TTC549 (cell line): ENCODE data around the gene SVOPL.
"Not testable (repeated sequence)": the region's sequence is repeated elsewhere in the genome, so short reads cannot be mapped to it uniquely, and the experiment has no call there.

Experiments used
- FAIRE-seq: peaks from 2 replicates; lab custom pipeline; 2012; peaks lifted over from hg19 to GRCh38; lab: Jason Lieb, UNC

The SVOPL gene, protein sequence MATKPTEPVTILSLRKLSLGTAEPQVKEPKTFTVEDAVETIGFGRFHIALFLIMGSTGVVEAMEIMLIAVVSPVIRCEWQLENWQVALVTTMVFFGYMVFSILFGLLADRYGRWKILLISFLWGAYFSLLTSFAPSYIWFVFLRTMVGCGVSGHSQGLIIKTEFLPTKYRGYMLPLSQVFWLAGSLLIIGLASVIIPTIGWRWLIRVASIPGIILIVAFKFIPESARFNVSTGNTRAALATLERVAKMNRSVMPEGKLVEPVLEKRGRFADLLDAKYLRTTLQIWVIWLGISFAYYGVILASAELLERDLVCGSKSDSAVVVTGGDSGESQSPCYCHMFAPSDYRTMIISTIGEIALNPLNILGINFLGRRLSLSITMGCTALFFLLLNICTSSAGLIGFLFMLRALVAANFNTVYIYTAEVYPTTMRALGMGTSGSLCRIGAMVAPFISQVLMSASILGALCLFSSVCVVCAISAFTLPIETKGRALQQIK

DNA sequence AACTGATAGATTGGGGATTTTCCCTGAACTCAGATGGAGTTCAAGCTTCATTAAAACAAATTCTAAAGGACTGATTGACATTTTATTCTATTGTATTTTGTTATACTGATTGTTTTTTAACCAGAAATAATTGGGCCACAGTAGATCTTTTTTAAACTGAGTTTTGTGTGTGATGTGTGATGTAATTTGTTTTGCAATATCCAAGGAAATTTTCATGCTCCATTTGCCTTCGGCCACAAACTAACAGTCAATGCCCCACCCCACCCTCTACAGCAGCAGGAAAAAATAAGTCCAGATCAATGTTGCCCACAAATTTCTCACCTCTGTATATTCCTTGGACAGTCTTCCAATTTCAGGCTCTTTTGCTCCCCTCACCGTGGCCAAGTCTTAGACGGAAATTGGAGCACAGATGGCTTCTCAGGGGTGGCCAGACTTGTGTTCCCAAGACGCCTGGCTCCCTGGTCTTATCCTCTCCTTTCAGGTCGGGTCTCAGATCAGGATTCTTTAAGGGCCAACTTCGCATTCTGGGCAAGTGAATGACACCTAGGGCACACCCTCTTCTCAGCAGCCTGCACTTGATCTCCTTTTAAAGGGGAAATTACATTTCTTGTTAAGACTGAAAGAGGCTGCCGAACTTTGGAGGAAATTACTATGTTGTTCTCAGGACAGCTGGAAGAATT is at the start of gene SVOPL:
Gene SVOPL (minus strand): TSS at position 506 of the 680 bp plus-strand sequence. CDS start 22,317 bp downstream, outside the sequence.
- no peak for FAIRE-seq

DNA sequence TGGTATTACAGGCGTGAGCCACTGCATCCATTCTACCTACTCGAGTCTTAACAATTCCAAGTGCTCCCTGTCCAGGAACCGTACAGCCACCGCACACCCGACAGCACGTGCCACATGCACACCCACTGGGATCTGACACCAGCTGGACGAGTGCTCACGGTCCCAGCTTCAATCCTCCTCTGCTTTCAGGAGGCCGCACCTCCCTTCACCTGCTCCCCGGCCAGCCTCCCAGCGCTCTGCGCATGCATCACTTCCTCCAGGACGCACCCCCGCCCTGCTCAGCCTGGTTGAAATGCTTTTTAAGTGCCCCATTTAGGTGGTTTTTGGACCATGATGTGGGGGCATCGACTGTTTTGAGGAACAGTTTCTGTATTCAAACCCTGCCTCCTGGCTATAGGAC is 49.3 kb upstream of the SVOPL start:
- FAIRE-seq, result no peak

DNA sequence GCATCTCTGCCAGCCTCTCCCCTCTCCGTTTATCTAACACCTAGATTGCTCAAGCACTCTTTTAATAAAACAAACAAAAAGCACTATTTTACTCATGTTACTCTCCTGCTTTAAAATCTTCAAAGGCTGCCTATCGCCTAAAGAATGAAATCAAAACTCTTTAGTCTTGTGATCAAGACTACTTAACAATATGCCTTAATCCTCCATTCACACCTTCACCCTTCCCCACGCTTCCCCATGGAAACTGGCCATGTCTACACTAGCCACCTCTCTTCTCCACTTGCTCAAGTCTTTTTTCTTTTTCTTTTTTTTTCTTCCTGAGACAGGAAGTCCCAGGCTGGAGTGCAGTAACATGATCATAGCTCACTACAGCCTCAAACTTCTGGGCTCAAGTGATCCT is 48.8 kb upstream of the SVOPL start:
- no peak for FAIRE-seq

DNA sequence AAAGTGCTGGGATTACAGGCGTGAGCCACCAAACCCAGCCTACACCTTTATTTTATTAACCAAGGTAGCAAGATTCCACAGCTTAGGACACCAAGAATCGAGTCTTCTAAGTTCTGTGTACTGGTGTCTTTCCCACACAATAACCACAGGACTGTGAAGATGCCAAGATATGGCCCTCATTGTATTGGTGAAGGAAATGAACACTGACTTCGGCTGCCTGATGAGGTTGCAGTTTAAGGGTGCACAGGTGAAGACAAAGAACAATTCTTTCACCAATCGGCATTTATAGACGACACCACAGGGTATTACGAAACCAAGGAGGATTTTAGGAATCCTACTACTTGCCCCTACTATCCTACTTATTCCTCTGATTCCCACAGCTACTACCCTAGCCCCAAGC is 47.5 kb upstream of the SVOPL start:
- FAIRE-seq, result no peak

DNA sequence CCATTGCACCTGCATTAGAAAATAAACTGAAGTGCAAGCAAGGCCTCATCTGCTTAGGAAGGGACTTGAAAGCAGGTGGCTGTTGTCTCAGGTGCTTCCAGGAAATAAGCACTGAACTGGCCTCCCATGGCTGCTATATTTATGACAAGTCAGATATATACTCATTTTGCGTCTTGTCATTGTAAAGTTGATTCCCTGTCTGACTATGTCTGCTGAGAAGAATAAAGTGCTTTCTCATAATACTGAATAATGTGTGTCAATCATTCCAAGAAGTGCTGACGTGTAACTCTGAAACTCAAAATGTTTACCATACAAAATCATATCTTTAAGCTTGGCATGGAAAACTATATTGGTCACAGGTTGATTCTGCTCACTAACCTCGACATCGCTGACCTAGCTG is 44.9 kb upstream of the SVOPL start:
- no peak for FAIRE-seq

DNA sequence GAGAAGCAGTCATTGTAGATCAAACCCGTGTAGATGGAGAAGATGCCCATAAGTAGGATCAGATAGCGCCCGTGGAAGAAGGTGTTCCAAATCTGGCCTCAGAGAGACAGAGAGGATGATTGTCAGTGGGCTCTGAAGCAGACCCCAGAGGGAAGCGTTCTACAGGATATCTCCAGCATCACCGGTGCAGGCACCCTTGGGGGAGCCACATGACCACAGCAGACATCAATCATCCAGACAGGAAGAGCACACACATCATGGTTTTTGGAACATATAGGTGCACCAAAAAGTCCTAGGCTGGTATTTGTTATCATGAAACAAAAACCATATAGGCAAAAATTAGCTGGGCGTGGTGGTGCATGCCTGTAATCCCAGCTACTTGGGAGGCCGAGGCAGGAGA is 44.0 kb upstream of the SVOPL start:
- no peak for FAIRE-seq

DNA sequence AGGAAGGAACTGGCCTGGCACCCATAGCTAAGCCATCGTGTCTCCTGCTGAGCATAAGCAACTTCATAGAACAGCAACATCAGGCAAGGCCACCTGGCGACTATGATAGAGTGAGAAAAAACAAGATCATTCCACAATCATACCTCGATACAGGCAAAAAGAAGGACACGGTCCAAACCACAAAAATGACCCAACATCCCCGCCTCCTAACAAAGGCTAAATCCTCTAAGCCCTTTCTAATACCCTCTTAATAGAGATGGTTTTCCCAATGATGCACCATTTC is 40.2 kb upstream of the SVOPL start:
- no peak for FAIRE-seq

DNA sequence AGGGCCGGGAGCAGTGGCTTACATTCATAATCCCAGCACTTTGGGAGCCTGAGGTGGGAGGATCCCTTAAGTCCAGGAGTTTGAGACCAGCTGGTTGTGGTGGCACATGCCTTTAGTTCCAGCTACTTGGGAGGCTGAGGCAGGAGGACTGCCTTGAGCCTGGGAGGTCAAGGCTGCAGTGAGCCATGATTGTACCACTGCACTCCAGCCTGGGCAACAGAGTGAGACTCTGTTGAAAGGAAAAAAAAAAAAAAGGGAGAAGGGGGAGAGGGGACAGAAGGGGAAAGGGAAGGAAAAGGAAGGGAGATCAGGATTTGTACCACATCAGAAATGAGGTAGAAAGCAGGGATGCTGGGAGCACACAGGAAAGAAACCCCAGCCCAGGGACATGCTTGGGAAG is 38.7 kb upstream of the SVOPL start:
- no peak for FAIRE-seq

DNA sequence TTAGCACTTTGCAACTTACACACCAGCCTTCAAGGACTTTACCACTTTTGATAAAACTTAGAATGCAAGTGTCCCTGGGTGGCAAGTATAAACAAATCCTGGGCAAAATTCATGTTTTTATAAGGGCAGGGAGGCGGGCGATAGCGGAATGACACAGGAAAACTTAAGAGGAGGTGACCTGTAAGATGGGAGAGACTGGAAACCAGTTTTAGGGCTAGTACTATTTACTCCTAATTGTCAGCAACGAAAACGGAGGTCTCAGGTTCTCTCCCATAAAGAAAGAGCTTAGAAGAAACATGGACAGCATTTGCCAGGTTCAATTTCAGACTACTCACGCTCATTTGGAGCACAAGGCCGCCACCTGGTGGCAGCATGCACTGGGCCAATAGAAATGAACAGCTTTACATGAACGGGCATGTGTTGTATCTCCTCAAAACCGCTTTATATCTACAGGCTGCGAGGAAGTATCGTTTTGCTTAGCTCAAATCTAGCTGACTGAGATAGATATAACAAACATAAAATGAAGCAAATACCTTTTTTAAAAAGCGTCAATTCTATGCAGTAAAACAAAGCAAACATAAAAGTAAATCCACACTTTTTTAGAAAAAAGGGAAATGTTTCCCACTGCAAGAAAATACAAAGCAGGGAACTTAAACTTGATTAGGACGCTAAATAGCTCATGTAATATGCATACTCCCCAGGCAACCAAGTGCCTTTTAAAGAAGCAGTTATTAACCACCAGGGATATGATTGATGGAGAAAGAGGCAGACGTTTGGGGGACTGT is 37.6 kb upstream of the SVOPL start:
- peak; percentile 89 for FAIRE-seq

DNA sequence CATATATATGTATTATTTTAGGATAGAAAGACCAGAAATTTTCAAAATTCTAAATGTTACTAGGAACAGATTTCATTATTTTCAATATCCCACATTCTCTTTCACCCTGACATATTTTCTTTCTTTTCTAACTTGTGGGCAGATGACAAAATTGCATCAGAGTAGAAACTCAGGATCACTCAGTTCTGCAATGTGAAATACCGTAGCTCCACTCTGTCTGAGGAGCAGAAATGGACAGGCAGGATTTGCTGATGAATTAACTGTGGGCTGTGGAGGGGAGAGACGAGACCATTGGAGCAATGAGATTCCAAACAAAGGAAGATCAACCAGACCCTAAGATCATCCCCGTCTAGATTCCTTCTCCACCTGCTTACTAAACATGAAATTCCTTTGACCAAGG is 37.0 kb upstream of the SVOPL start:
- no peak for FAIRE-seq

DNA sequence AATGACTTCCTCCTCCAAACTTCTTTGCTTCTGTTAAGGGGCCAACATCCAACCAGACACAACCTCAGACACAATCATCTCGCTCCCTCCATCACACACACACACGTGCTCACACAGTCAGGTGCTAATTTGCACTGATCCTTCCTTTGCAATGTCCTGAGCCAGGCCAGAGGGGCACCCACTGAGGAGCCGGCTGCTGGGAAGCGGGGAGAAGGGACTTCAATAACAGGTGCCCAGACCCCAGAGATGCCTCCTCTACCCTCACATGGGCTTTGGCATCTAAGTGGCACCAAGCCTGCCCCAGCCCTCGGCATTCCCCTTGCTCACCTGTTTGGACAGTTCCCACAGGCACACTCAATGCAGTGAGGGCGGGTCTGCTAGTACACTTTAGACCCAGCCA is 34.2 kb upstream of the SVOPL start:
- no peak for FAIRE-seq

DNA sequence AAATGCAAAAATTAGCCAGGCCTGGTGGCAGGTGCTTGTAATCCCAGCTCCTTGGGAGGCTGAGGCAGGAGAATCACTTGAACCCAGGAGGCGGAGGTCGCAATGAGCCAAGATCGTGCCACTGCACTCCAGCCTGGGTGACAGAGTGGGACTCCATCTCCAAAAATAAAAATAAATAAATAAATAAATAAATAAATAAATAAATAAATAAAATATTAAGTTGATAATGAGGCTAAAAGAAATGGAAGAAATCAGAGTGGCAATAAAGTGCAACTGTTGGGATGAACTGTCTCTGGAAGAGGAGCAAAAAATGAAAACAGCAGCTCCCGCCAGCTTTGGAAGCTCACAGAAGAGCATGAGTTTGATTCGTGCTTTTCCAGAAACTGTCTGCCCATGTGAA is 30.6 kb upstream of the SVOPL start:
- FAIRE-seq, result not testable (repeated sequence)

DNA sequence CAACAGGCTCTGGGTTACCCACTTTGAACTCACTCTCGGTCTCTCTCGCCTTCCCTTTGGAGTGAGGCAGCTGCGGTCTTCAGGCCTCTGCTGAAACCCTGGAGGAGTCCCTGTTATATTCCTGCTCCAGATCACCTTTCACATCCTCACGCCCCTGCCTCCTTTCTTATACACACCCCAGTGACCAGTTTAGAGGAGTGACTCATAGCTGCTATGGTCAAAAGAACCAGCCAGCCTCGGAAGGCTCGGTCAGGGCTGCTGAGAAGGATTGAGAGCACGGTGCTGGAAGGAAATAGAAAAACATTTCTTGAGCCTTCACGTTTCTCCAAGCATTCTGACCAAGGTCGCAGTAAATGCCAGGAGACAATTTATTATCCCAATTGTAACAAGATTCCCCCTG is 28.3 kb upstream of the SVOPL start:
- FAIRE-seq, result no peak

DNA sequence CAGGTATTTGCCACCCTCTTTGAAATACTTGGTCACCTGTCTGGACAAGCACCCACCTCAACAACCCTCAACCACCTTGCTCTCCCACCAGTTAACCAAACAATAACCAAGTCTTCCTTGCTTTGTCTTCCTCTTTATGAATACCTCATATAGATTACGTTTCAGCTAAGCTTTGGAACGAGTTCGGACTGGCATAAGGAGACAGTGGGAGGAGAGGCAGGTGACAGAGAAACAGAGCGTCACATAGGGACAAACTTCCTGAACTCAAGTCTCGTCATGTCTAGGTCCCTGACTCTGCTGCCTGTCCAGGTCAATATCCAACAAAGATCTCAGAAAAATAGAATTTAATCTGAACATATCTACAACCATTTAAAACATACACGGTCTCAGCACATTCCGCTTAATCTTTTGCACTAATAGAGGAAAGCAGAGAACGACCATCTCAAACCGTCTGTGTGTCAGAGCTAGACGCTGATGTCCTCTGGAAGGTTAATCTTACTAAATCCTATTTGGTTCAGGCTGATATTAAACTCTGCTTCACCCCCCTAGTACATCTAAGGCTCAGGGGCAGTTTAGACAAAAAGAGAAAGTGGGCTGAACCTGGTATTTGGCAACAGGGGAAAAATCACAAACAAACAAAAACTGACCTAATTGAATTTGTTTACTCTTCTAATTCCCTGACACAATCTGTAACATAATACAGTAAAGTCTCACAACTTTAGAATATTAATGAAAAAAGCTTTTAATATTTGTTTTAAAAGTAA is 26.4 kb upstream of the SVOPL start:
- no peak for FAIRE-seq

DNA sequence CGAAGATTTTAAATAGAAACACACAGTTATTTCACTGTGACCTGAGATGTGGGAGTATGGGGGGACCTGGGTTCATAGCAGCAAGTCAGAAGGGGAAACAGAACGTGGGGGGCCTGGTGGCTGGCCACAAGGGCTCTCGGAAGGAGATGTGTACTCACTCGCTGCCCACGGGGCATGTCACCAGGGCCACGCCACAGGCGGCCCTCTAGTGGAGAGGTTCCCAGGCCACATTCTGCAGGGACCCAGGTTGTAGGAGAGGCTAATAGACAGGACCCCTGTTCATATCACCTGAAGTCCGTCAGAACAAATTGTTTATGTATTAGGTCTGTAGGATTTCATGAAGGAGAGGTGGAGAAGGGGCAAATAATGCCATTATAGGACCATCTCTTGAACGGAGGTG is 25.1 kb upstream of the SVOPL start:
- no peak for FAIRE-seq

DNA sequence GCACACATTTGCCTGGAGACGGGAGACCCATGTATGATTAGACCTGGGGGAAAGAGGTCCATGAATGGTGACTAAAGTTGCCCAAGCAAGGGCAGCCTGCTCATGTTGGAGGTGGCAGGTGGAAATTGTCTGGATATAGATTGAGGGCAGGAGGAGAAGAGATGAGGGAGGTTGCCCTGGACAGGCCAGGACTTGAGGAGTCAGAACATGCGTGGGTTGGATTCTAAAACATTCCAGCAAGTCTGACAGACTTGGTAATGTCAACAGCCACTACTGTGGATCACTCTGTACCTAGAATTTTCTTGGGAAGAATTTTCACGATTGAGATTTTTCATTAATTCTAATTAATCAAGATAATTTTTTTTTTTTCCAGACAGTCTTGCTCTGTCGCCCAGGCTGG is 19.1 kb upstream of the SVOPL start:
- no peak for FAIRE-seq

DNA sequence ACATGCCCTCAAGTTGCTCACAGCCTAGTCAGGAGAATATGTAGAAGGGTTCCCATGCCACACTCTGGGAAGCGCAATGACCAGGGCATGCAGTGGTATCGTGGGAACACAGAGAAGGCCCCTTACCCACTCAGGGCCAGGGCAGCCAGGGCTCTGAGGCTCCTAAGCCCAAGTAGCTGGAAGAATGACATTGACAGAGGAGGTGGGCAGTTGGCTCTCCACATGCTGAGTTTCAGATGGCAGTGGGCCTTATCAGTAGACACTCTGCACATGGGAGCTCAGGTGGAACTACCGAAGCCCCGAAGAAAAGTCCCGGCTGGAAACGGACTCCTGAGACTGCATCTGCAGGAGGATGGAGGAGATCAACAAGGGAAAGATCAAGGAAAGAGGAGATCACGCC is 15.7 kb upstream of the SVOPL start:
- FAIRE-seq, result no peak

DNA sequence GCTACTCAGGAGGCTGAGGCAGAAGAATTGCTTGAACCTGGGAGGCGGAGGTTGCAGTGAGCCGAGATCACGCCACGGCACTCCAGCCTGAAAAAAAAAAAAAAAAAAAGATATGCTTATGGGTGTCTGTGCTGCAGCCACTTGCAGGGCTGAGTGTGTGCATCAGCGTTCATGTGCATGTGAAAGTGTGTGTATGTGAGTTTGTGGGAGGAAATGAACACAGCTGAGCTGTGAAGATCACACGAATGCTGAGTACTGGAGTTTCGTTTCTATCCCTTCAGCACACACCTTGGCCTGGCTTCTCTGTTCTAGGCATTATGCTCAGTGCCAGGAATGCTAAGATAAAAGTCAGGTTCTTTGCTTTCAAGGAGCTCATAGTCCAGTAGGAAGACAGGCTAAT is 12.0 kb upstream of the SVOPL start:
- FAIRE-seq, result no peak

DNA sequence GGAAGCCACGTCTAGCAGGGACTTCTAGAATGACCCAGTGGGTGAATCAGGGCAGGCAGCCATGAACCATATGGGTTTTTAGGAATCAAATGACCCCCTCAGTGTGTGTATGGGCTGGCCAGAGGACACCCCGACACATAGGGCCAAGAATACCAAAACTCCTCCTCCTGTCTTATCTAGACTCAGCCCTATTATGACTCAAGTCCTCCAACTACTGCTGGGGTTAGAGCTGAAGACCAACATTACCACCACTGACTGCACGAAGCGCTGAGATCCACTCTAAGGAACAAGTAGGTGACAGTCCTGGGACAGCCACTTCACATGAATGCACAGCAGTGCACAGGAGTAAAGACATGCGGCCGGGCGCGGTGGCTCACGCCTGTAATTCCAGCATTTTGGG is 11.5 kb upstream of the SVOPL start:
- FAIRE-seq, result no peak

DNA sequence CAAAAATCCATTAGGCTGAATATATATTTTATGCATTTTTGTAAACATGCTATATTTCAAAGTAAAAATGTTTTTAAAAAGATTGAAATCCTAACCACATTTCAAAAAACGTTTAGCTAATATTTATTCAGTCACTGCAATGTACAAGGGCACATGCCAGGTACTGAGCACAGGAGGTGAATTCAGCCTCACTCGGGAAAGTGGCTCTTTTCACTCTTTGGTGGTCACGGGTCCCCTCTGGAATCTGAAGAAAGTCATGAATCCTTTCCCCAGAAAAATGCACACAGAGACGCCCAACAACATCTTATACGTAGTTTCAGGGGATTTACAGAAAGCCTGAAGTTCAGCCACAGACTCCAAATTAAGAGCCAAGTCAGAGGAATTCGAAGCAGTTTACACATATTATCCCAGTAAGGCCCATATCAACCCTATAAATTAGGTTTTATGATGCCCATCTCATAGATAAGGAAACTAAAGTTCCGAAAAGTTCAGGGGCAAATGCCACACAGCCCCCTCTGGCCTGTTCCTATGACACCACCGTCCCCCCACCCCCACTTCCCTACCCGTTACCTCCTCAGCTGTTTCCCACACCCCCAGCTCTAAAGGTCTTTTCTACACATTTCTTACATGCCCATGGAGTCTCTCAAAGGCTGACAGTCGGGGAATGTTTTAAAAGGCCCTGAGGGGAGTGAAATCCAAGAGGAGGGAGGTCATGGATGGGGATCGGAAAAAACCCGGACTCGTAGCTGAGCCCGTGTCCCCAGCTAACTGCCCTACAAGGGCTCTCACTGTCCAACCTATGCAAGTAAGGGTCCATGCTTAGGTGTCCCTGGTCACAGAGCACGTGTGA is 9.6 kb upstream of the SVOPL start:
- no peak for FAIRE-seq

DNA sequence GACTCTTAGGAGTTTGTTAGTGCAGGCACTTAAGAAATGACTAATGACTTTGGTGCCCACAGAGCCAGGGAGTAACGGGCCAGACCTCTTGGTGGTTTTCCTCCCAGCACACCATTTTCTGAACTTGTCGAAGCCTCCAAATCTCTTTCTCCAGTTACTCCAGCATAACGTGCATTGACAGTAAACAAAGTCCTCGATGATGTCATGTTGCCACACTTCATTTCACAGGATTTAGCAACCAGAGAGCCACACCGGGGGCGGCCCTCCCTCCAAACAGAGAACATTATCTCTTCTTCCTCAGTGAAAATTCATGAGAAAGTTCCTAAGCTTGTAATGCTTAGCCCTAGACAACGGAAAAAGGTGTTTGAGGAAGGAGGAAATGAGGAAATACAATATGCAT is 4.0 kb upstream of the SVOPL start:
- no peak for FAIRE-seq

DNA sequence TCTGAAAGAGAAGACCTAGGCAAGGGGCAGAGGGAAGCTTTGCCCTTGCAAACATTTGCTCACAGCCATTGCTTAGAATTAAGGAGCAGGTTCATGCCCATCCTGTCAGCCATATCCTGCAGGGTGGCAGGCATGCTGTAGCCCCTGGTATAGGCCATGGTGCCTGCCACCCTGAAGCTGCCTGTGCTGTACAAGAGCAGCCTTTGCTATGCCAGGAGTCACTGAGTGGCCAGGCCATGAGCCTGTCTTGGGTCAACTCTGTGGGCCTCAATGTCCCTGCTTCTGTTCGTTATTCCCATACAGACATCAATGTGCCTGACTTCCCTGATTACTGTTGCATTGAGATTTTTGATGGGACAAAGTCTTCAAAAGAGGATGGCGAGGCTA is 368 bp upstream of the SVOPL start:
- FAIRE-seq, result no peak
